Adrenal gland (tissue), 12 donors: ENCODE measurements around the gene CPNE7. TPM values are rescaled to one million over a fixed set of nuclear protein-coding genes. Genes with fewer than 3 reads are reported as not detected.

Source experiments
- DNase-seq, 7 donors: peaks; one replicate each; pipeline ENCODE4 v3.0.0-alpha.2; 2019 to 2020
- H3K27ac ChIP-seq, 5 donors: fragments of 200-600 bp; sonication (generic) in 4 of 5; 1 replicate in 3 of 5; 2 replicates in 2 of 5; pipeline versions ENCODE4 v1.5.1 to v1.8.0; 2016 to 2020; ENCODE audit warnings: mild to moderate bottlenecking in 1 of 5
- H3K27me3 ChIP-seq: fragments of 200-600 bp; 2 replicates; pipeline ENCODE4 v1.8.0; 2021
- H3K36me3 ChIP-seq, 2 donors: fragments of 200-600 bp; replicated peaks in 1 of 2; 1 replicate in 1 of 2; 2 replicates in 1 of 2; pipeline versions ENCODE4 v1.5.1 to v1.8.0; 2018 to 2022
- H3K4me1 ChIP-seq, 2 donors: fragments of 200-600 bp; replicated peaks in 1 of 2; 1 replicate in 1 of 2; 2 replicates in 1 of 2; pipeline versions ENCODE4 v1.5.1 to v1.8.0; 2018 to 2021
- H3K4me3 ChIP-seq, 4 donors: fragments of 200-600 bp; sonication (generic) in 3 of 4; one replicate each; pipeline ENCODE4 v1.5.1; 2016 to 2018
- H3K9me3 ChIP-seq, 3 donors: fragments of 200-600 bp; sonication (generic) in 1 of 3; replicated peaks in 1 of 3; 1 replicate in 2 of 3; 2 replicates in 1 of 3; pipeline versions ENCODE4 v1.5.1 to v1.8.0; 2016 to 2021
- CTCF ChIP-seq, 6 experiments: fragments of 450-650 bp in 4 of 6; fragments of 200-600 bp in 2 of 6; sonication (generic) in 1 of 6; IDR thresholded peaks; 1 replicate in 5 of 6; 2 replicates in 1 of 6; pipeline versions ENCODE4 v1.5.1 to v1.8.0; 2016 to 2021; ENCODE audit warnings: antibody characterized with exemption in 6 of 6, mild to moderate bottlenecking in 2 of 6, moderate library complexity in 1 of 6
- POLR2A ChIP-seq, 2 donors: fragments of 450-650 bp; IDR thresholded peaks; one replicate each; pipeline ENCODE4 v1.6.1; 2017; ENCODE audit warnings: antibody characterized with exemption in 2 of 2, mild to moderate bottlenecking in 2 of 2, moderate library complexity in 1 of 2
- WGBS, 4 donors: extraction: QIAGEN DNeasy Blood & Tissue Kit in 2 of 4; methylation state at CpG; one replicate each; pipeline versions ENCODE4 v1.1.5 to v1.1.7; 2013 to 2017; 5-methylcytosine and 5-hydroxymethylcytosine counted together
- intact Hi-C, 2 donors: fragments of 100-400 bp; cut with DNase I; formaldehyde crosslinking; loops; one replicate each; pipeline versions ENCODE4 v1.14.1 to v1.15.0; 2022 to 2023
- polyA plus RNA-seq, 3 donors: library from polyadenylated mRNA; stranded (reverse); fragments of 200-250 nt in 2 of 3; fragments of 350-450 nt in 1 of 3; fragmentation: Illumina TruSeq in 1 of 3; extraction: RNeasy Lipid Tissue Mini Kit (QIAGEN cat#74804) in 1 of 3; gene quantifications; one replicate each; pipeline ENCODE4 v1.2.3, GENCODE V29; 2013 to 2014
- total RNA-seq, 9 donors: library from RNA; depleted of rRNA in 4 of 9; stranded (reverse); fragments of >200 nt in 4 of 9; fragments of 120-200 nt in 1 of 9; fragmentation: NEBNext Ultra II Directional in 1 of 9; extraction: Animal tissue kit (Norgen Biotek cat#: 25700) in 1 of 9; gene quantifications; one replicate each; pipeline versions ENCODE4 v1.1.0 to v1.2.4, GENCODE V29; 2013 to 2023
- donor health status: healthy with polysubstance abuse.
- donor health status: Bipolar disorder and iron deficiency.
- donor health status: DM: yes; HTN: yes; CAD: no.
- donor health status: DM: no; HTN: no; CAD: no.
- donor health status: DM: no; HTN: no; CAD: no.
- donor health status: DM: yes; HTN: yes; CAD: no.

CPNE7 gene
- total and polyA plus RNA-seq, 12 donors = 0.15 to 6.8 (median 0.52) TPM; not detected in 3

DNA sequence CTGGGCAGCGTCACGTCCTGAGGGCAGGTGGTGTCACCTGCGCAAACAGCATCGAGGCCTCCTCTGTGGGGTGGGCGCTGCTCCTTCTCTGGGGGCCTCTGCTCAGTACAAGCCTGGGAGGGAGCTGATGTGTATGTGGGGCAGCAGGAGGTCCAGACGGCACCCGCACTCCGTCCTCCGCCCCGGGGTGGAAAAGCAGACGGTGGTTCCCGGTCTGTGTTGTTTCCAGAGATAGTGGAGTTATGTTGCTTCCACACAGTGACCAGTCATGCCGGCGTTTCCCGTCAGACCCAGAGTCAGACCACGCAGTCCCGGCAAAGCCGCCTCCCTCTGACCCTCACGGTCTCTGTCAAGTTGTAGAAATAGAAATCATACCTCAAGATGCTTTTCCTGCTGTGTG lies 28.8 kb upstream of the CPNE7 start:
- WGBS, 4 donors = 90 to 93% (median 91%) methylated on average over 7 to 19 of the region's 19 CpGs
- no peak overlapping the region for H3K4me3 ChIP-seq
- no peaks in the 10 kb centered on the region for H3K9me3 ChIP-seq
- intact Hi-C loops = no loop called here
- no peak for DNase-seq
- no peak overlapping the region for H3K27ac ChIP-seq
- H3K4me1 ChIP-seq = no peaks in the 10 kb centered on the region
- peaks cover 0 to 70% of the 10 kb centered on the region in 2 donors for H3K36me3 ChIP-seq
- TF ChIP-seq CTCF (IDR thresholded peaks at IDR 0.05) = no peak
- TF ChIP-seq POLR2A (IDR thresholded peaks at IDR 0.05) = no peak
- no peaks in the 10 kb centered on the region for H3K27me3 ChIP-seq

GRCh38 chr16:89547291-89547690 lies 28.3 kb upstream of the CPNE7 start:
- TF ChIP-seq CTCF (IDR thresholded peaks at IDR 0.05) (no peak), POLR2A (IDR thresholded peaks at IDR 0.05) (no peak)
- intact Hi-C loops = no loop called here
- no peaks in the 10 kb centered on the region for H3K4me1 ChIP-seq
- no peak for DNase-seq
- H3K9me3 ChIP-seq = no peaks in the 10 kb centered on the region
- peaks cover 0 to 73% of the 10 kb centered on the region in 2 donors for H3K36me3 ChIP-seq
- no peaks in the 10 kb centered on the region for H3K27me3 ChIP-seq
- WGBS, 4 donors = 94 to 96% (median 95%) methylated on average over 17 of the region's 17 CpGs
- H3K27ac ChIP-seq = no peak overlapping the region
- no peak overlapping the region for H3K4me3 ChIP-seq

DNA sequence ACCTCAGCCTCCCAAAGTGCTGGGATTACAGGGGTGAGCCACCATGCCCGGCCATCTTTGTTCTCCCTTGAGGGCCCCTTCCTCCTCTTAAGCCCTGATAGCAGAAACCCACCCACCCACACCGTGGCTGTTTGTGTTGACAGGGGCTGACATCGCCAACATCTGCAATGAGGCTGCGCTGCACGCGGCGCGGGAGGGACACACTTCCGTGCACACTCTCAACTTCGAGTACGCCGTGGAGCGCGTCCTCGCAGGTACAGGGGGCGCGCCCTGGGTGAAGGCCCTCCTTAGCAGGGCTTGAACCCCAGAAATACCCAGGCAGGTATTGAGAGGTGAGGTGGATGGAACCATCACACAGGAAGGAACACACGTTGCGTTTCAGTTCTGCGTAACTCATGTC lies 27.7 kb upstream of the CPNE7 start:
- Histone ChIP-seq H3K9me3 (no peaks in the 10 kb centered on the region), H3K36me3 (peaks cover 0 to 78% of the 10 kb centered on the region in 2 donors), H3K4me3 (no peak overlapping the region), H3K4me1 (no peaks in the 10 kb centered on the region), H3K27me3 (no peaks in the 10 kb centered on the region), H3K27ac (no peak overlapping the region)
- WGBS, 4 donors = 91 to 97% (median 96%) methylated on average over 13 to 20 of the region's 20 CpGs
- no peak for DNase-seq
- TF ChIP-seq POLR2A (IDR thresholded peaks at IDR 0.05) = no peak
- TF ChIP-seq CTCF (IDR thresholded peaks at IDR 0.05) = no peak
- intact Hi-C loops = no loop called here

GRCh38 chr16:89548344-89549006 lies 27.1 kb upstream of the CPNE7 start:
- no peak for DNase-seq
- no peaks in the 10 kb centered on the region for H3K4me1 ChIP-seq
- H3K9me3 ChIP-seq = no peaks in the 10 kb centered on the region
- H3K4me3 ChIP-seq = no peak overlapping the region
- H3K27ac ChIP-seq = no peak overlapping the region
- peaks cover 0 to 84% of the 10 kb centered on the region in 2 donors for H3K36me3 ChIP-seq
- no peaks in the 10 kb centered on the region for H3K27me3 ChIP-seq
- WGBS, 4 donors = 87 to 92% (median 91%) methylated on average over 24 to 28 of the region's 28 CpGs
- intact Hi-C loops = no loop called here
- TF ChIP-seq CTCF (IDR thresholded peaks at IDR 0.05) (no peak), POLR2A (IDR thresholded peaks at IDR 0.05) (no peak)
